Cerebellar cortex (tissue), 1 donor: Measurements from ENCODE around the gene DDOST.
"Not testable (repeated sequence)": the region's sequence is repeated elsewhere in the genome, so short reads cannot be mapped to it uniquely, and the experiment has no call there.

Source experiments
- DNase-seq: peaks from one replicate; pipeline ENCODE4 v3.0.0-alpha.2; 2015; ENCODE audit warnings: low spot score

The DDOST gene

GRCh38 chr1:20625176-20626097 lies 35.7 kb downstream of the DDOST start:
- DNase-seq: no peak

DNA sequence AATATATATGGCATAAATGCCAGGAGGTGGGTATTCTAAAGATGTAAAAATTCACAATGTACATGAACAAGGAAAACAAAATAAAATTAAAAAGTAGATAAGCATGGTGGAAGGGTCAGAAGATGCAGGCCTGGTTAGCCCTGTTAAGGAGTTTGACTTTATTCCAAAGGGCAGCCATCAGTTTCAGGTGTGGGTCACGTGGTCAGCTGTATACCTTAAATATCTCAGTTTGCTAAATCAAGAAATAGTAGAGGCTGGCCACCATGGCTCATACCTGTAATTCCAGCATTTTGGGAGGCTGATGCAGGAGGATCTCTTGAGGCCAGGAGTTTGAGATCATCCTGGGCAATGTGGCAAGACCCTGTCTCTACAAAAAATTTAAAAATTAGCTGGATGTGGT lies 36.5 kb downstream of the DDOST start:
- DNase-seq: no peak

- DNase-seq: no peak
Measured at GRCh38 chr1:20621012-20621411, 40.2 kb downstream of the DDOST start.

DNA sequence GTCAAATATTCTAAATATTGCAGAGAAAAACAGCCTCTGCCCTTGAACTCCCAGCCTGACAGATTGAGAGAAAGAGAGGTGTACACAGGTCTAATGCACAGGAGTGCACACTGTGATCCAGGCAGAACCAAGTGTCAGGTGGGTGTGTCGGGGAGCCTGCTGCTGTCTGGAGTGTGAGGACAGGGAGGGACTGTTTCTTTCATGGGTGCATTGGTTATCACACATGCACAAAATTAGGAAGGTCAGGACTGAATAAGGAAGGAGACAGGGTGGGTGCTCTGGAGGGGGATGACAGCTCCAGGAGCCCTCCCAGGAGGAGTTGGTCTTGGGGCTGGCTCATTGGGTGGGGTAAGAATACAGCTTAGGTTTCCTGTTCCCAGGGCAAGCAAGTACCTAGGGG lies 41.2 kb downstream of the DDOST start:
- DNase-seq: no peak

DNA sequence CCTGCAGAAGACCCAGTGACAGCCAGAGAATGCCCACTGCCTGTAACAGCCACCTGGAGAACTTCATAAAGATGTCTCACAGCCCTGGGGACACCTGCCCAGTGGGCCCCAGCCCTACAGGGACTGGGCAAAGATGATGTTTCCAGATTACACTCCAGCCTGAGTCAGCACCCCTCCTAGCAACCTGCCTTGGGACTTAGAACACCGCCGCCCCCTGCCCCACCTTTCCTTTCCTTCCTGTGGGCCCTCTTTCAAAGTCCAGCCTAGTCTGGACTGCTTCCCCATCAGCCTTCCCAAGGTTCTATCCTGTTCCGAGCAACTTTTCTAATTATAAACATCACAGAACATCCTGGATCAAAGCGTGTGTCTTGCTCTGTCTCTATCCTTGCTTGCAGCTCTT lies 42.6 kb downstream of the DDOST start:
- DNase-seq: no peak

DNA sequence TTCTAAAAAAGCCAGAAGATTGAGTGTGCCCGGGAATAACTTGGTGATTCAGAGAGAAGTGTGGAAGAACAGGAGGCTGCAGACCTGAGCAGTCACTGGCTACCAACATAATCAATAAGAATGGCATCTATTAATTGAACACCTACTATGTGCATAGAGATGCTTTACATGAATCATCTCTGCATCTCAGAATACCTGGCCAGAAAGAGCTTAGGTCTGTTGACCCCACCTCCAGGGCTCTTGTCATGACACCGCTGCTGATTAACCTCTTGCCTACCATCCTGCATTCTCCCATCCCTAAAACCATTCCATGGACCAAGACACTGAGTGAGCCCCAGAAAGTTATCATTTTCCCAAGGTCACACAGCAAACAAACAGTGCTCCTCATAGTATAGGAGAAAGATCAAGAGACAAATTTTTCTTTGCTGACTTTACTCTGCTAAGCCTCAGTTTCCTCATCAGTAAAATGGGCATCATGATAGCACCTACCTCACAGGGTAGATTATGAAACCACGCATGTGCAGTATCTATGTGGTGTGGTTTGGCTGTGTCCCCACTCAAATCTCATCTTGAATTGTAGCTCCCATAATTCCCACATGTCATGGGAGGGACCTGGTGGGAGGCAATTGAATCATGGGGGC lies 44.2 kb downstream of the DDOST start:
- DNase-seq: no peak

DNA sequence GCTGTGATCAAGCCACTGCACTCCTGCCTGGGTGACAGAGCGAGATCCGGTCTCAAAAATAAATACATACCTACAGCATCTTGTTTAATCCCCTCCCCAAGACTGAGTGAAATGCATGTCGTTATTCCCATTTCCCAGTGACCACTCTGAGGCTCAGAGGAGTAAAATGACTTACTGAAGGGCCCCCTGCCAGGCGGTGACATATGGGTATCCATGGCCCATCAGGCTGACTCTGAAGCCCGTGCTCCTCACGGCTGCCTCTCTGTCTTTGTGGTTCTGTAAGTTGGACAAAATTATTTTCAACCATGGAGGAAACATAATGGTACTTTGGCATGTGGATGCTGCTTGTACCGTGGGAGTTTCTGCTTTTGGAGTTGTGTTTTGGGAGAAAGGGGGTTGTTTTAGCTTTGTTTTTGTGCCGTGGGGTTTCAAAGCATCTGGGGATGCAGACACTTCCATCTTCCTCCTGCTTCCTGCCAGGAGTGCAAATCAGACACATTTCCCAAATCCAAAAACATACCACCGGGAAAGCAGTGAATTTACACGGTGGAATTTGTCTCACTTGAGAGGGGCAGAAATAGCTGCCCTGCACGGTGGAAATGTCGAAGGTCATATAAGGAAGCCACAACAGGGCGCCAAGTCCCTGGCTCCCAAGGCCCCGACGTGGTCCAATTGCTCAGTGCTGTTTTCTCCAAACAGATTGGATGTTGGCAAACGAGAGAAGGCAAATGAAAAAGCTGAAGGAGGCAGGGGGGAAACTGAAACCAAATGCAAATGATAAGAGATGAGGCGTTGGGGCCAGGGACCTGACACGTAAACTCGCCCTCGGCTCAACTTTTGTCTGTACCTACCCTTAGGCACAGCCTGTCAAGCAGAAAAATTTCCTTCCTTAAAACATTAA lies 45.0 kb downstream of the DDOST start:
- peak; percentile 60 for DNase-seq

GRCh38 chr1:20614131-20614579 lies 47.0 kb downstream of the DDOST start:
- DNase-seq: no peak

- DNase-seq: no peak
Measured at GRCh38 chr1:20612221-20612746, 48.9 kb downstream of the DDOST start.

GRCh38 chr1:20611652-20612051 lies 49.5 kb downstream of the DDOST start:
- no peak for DNase-seq

- no peak for DNase-seq
Measured at GRCh38 chr1:20610970-20611369, 50.2 kb downstream of the DDOST start.

- DNase-seq: no peak
Measured at GRCh38 chr1:20609541-20609940, 51.6 kb downstream of the DDOST start.

GRCh38 chr1:20606801-20607570 lies 54.2 kb downstream of the DDOST start:
- not testable (repeated sequence) for DNase-seq

GRCh38 chr1:20604678-20605077 lies 56.5 kb downstream of the DDOST start:
- DNase-seq: no peak

GRCh38 chr1:20603504-20604464 lies 57.4 kb downstream of the DDOST start:
- DNase-seq: no peak

- DNase-seq: no peak
Measured at GRCh38 chr1:20602851-20603450, 58.2 kb downstream of the DDOST start.
